CD14-positive monocyte (primary cell): ENCODE measurements around the gene PSMD9. TPM values are rescaled to one million over a fixed set of nuclear protein-coding genes. Genes with fewer than 3 reads are reported as not detected.

Experiments
- DNase-seq, 3 donors: peaks; one replicate each; pipeline ENCODE4 v3.0.0-alpha.2; 2011 to 2022
- H2AFZ ChIP-seq: 2 replicates; pipeline ENCODE4 v1.6.0; 2012; ENCODE audit warnings: mild to moderate bottlenecking, low read depth, low read length, inconsistent platforms; ENCODE audit not compliant: insufficient read depth, poor library complexity, severe bottlenecking
- H3K27ac ChIP-seq, 2 donors: 1 replicate in 1 of 2; 2 replicates in 1 of 2; pipeline ENCODE4 v1.5.1; 2012 to 2013; ENCODE audit warnings: low read length in 2 of 2, control low read depth in 1 of 2, inconsistent platforms in 1 of 2, low read depth in 1 of 2, mild to moderate bottlenecking in 1 of 2
- H3K27me3 ChIP-seq, 2 donors: one replicate each; pipeline versions ENCODE4 v1.6.0 to v1.6.1; 2011 to 2013; ENCODE audit warnings: low read length in 2 of 2; ENCODE audit not compliant: control insufficient read depth in 2 of 2, insufficient read depth in 2 of 2
- H3K36me3 ChIP-seq, 2 donors: replicated peaks in 1 of 2; 1 replicate in 1 of 2; 2 replicates in 1 of 2; pipeline versions ENCODE4 v1.5.1 to v1.6.1; 2012 to 2013; ENCODE audit warnings: low read length in 2 of 2, control low read depth in 1 of 2, inconsistent platforms in 1 of 2, mild to moderate bottlenecking in 1 of 2; ENCODE audit not compliant: insufficient read depth in 2 of 2, control insufficient read depth in 1 of 2
- H3K4me1 ChIP-seq, 2 donors: 1 replicate in 1 of 2; 2 replicates in 1 of 2; pipeline versions ENCODE4 v1.5.1 to v1.6.1; 2012 to 2013; ENCODE audit warnings: low read length in 2 of 2, control low read depth in 1 of 2, inconsistent platforms in 1 of 2, mild to moderate bottlenecking in 1 of 2, moderate library complexity in 1 of 2; ENCODE audit not compliant: insufficient read depth in 2 of 2, control insufficient read depth in 1 of 2
- H3K4me2 ChIP-seq: replicated peaks from 2 replicates; pipeline ENCODE3; 2012; ENCODE audit warnings: low read length, moderate library complexity, mild to moderate bottlenecking; ENCODE audit not compliant: poor library complexity, severe bottlenecking; ENCODE audit errors: extremely low read depth
- H3K4me3 ChIP-seq, 3 experiments: fragments of 200-600 bp in 1 of 3; sonication (generic) in 1 of 3; replicated peaks in 1 of 3; 1 replicate in 2 of 3; 2 replicates in 1 of 3; pipeline ENCODE4 v1.5.1; 2011 to 2013; ENCODE audit warnings: low read length in 3 of 3, mild to moderate bottlenecking in 3 of 3, control low read depth in 2 of 3, low read depth in 2 of 3, inconsistent platforms in 1 of 3, moderate library complexity in 1 of 3
- H3K79me2 ChIP-seq: 2 replicates; pipeline ENCODE4 v1.6.0; 2012; ENCODE audit warnings: mild to moderate bottlenecking, control low read depth, inconsistent platforms, low read length, moderate library complexity; ENCODE audit not compliant: insufficient read depth
- H3K9ac ChIP-seq: 2 replicates; pipeline ENCODE4 v1.6.0; 2017; ENCODE audit warnings: low read length, mild to moderate bottlenecking; ENCODE audit not compliant: insufficient read depth, poor library complexity, severe bottlenecking
- H3K9me3 ChIP-seq, 2 donors: replicated peaks in 1 of 2; 1 replicate in 1 of 2; 2 replicates in 1 of 2; pipeline versions ENCODE4 v1.5.1 to v1.6.1; 2012 to 2013; ENCODE audit warnings: low read length in 2 of 2, control low read depth in 1 of 2; ENCODE audit not compliant: control insufficient read depth in 1 of 2, insufficient read depth in 1 of 2
- H4K20me1 ChIP-seq: 2 replicates; pipeline ENCODE4 v1.6.0; 2012; ENCODE audit warnings: mild to moderate bottlenecking, low read length, control low read depth, moderate library complexity; ENCODE audit not compliant: insufficient read depth
- H3K27ac Mint-ChIP-seq, 7 donors: one replicate each; pipeline ENCODE4 v1.8.0; 2020; ENCODE audit warnings: mild to moderate bottlenecking in 7 of 7, mixed read lengths in 7 of 7, moderate library complexity in 6 of 7, inconsistent platforms in 2 of 7
- H3K27me3 Mint-ChIP-seq, 3 donors: one replicate each; pipeline ENCODE4 v1.8.0; 2021 to 2022; ENCODE audit warnings: low read depth in 3 of 3, mild to moderate bottlenecking in 3 of 3, mixed read lengths in 3 of 3, moderate library complexity in 3 of 3, inconsistent platforms in 1 of 3
- H3K36me3 Mint-ChIP-seq, 2 donors: one replicate each; pipeline ENCODE4 v1.8.0; 2020; ENCODE audit warnings: mixed read lengths in 2 of 2, inconsistent platforms in 1 of 2, mild to moderate bottlenecking in 1 of 2
- H3K4me1 Mint-ChIP-seq: one replicate; pipeline ENCODE4 v1.8.0; 2020; ENCODE audit warnings: mild to moderate bottlenecking, mixed read lengths
- H3K4me3 Mint-ChIP-seq, 2 donors: one replicate each; pipeline ENCODE4 v1.8.0; 2020; ENCODE audit warnings: mild to moderate bottlenecking in 2 of 2, mixed read lengths in 2 of 2, moderate library complexity in 1 of 2
- H3K9me3 Mint-ChIP-seq, 7 donors: one replicate each; pipeline ENCODE4 v1.8.0; 2020 to 2022; ENCODE audit warnings: mixed read lengths in 7 of 7, mild to moderate bottlenecking in 6 of 7, moderate library complexity in 6 of 7, inconsistent platforms in 2 of 7
- CTCF ChIP-seq: fragments of 200-600 bp; IDR thresholded peaks from one replicate; pipeline ENCODE4 v1.8.0; 2022; ENCODE audit warnings: antibody characterized with exemption, mild to moderate bottlenecking
- WGBS: methylation state at CpG from one replicate; pipeline ENCODE4 v1.1.5; 2013; ENCODE audit warnings: missing lambda C conversion rate; ENCODE audit not compliant: insufficient coverage; 5-methylcytosine and 5-hydroxymethylcytosine counted together
- intact Hi-C, 2 donors: fragments of 100-400 bp; cut with micrococcal nuclease; formaldehyde crosslinking; loops; one replicate each; pipeline versions ENCODE4 v1.15.0 to v1.15.1; 2023
- polyA plus RNA-seq, 3 donors: library from polyadenylated mRNA; depleted of rRNA in 1 of 3; unstranded in 2 of 3; stranded (reverse) in 1 of 3; fragments of 300-500 nt in 2 of 3; fragments of >200 nt in 1 of 3; fragmentation: Illumina TruSeq in 2 of 3; gene quantifications; 1 replicate in 2 of 3; 2 replicates in 1 of 3; pipeline ENCODE4 v1.2.3, GENCODE V29; 2012 to 2021

The PSMD9 gene
- polyA plus RNA-seq, 3 donors: 89.6 to 135 (median 93.3) TPM

- H3K27me3 Mint-ChIP-seq: no peaks in the 10 kb centered on the region
- 93% methylated on average over 3 of the region's 4 CpGs for WGBS
- no peak for DNase-seq
Measured at GRCh38 chr12:121949648-121950397, 61.2 kb downstream of the PSMD9 start.

GRCh38 chr12:121953117-121953692 is 64.6 kb downstream of the PSMD9 start:
- WGBS: no CpG with 5 or more reads among the region's 4 CpGs
- no peaks in the 10 kb centered on the region for H3K4me1 Mint-ChIP-seq
- Histone ChIP-seq H3K4me1 (no peaks in the 10 kb centered on the region), H3K27me3 (no peaks in the 10 kb centered on the region), H3K4me3 (no peak overlapping the region), H3K4me2 (no peak overlapping the region), H3K79me2 (no peaks in the 10 kb centered on the region), H3K27ac (no peak overlapping the region), H2AFZ (no peak overlapping the region), H3K9ac (no peak overlapping the region), H4K20me1 (no peaks in the 10 kb centered on the region), H3K36me3 (no peaks in the 10 kb centered on the region), H3K9me3 (no peaks in the 10 kb centered on the region)
- H3K27me3 Mint-ChIP-seq: no peaks in the 10 kb centered on the region
- no peak overlapping the region for H3K4me3 Mint-ChIP-seq
- no peak for DNase-seq
- no peak overlapping the region for H3K27ac Mint-ChIP-seq
- H3K36me3 Mint-ChIP-seq: no peaks in the 10 kb centered on the region
- intact Hi-C loops: no loop called here
- peaks cover 0 to 2% (median 0%) of the 10 kb centered on the region in 7 donors for H3K9me3 Mint-ChIP-seq
- TF ChIP-seq CTCF: no peak

More at GRCh38 chr12:121949648-121950397, 61.2 kb downstream of the PSMD9 start:
- no peak overlapping the region for H3K4me3 ChIP-seq
- intact Hi-C loops: no loop called here
- H3K36me3 ChIP-seq: no peaks in the 10 kb centered on the region
- H3K4me1 Mint-ChIP-seq: no peaks in the 10 kb centered on the region
- no peak overlapping the region for H2AFZ ChIP-seq
- peaks cover 0 to 4% of the 10 kb centered on the region in 2 donors for H3K9me3 ChIP-seq
- no peaks in the 10 kb centered on the region for H3K79me2 ChIP-seq
- H3K4me2 ChIP-seq: no peak overlapping the region
- H3K27me3 ChIP-seq: no peaks in the 10 kb centered on the region
- no peaks in the 10 kb centered on the region for H3K36me3 Mint-ChIP-seq
- no peak overlapping the region for H3K27ac Mint-ChIP-seq
- TF ChIP-seq CTCF: no peak
- no peak overlapping the region for H3K4me3 Mint-ChIP-seq
- H3K4me1 ChIP-seq: no peaks in the 10 kb centered on the region
- H3K27ac ChIP-seq: no peak overlapping the region
- no peaks in the 10 kb centered on the region for H4K20me1 ChIP-seq
- H3K9ac ChIP-seq: no peak overlapping the region
- peaks cover 0 to 4% (median 0%) of the 10 kb centered on the region in 7 donors for H3K9me3 Mint-ChIP-seq
